C1 segment of cervical spinal cord (tissue), 14 donors: ENCODE data around the gene ST6GALNAC1.

ENCODE experiments used
- DNase-seq, 14 donors: peaks; one replicate each; lab custom pipeline; 2025; lab: John Stamatoyannopoulos, UW

Gene ST6GALNAC1

GRCh38 chr17:76578376-76578775 is 65.2 kb downstream of the ST6GALNAC1 start:
- DNase-seq = no peak

DNA sequence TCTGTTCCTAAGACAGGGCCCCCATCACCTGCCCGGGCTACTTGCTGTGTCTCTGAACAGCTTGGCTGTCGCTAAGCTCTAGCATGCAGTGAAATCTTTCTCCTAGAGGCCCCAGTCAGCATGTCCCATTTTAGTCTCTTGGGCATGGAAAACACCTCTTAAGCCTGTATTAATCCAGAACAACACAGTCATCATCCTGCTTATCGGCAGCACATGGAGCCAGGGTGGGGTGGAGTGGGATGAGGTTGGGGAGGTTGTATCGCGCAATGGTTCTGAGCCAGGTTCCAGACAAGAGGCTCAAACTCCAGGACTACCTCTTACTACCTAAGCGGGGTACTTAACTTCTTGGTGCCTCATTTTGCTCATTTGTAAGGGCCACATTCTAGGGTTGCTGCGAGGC is 65.7 kb downstream of the ST6GALNAC1 start:
- no peak for DNase-seq

GRCh38 chr17:76576189-76576588 is 67.4 kb downstream of the ST6GALNAC1 start:
- DNase-seq = no peak

DNA sequence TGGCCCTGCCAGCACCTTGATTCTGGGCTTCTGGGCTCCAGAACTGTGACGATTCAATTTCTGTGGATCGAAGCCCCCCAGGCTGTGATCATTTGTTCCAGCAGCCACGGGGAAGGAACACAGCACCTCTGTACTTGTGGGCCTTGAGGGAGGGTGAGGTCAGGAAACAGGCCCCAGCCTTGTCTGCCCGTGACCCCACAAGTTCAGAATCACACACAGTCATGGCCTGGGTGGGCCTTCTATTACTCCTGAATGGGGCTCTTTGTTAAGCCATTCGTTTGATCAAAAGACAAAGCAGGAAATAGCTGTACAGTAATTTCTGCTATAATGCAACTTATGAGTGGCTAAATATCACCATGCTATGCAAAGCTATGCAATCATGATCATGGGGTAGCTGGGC is 68.0 kb downstream of the ST6GALNAC1 start:
- no peak for DNase-seq
